ENCODE measurements around the gene ATOH8. TPM values are rescaled to one million over a fixed set of nuclear protein-coding genes. Genes with fewer than 3 reads are reported as not detected.

ATOH8 gene
- total RNA-seq, 1 donor from 2014 or later: 1.8 TPM

GRCh38 chr2:85706063-85706462 lies 47.7 kb upstream of the ATOH8 start:
- TF ChIP-seq CTCF (IDR thresholded peaks at IDR 0.05; ENCODE audit: unreplicated experiment): no peak
- no peaks in the 10 kb centered on the region for H3K9me3 Mint-ChIP-seq (ENCODE audit: unreplicated experiment)
- H3K27me3 Mint-ChIP-seq (ENCODE audit: unreplicated experiment): peaks cover 8% of the 10 kb centered on the region
- DNase-seq (ENCODE audit: low spot score): no peak
- H3K36me3 Mint-ChIP-seq (ENCODE audit: low read depth, unreplicated experiment): no peaks in the 10 kb centered on the region
- no peak overlapping the region for H3K4me3 Mint-ChIP-seq (ENCODE audit: unreplicated experiment)
- H3K27ac Mint-ChIP-seq (ENCODE audit: unreplicated experiment): peak overlapping the region; percentile 94
- H3K4me1 Mint-ChIP-seq (ENCODE audit: unreplicated experiment): peaks cover 50% of the 10 kb centered on the region

- DNase-seq (ENCODE audit: low spot score): no peak
- TF ChIP-seq CTCF (IDR thresholded peaks at IDR 0.05; ENCODE audit: unreplicated experiment): no peak
- H3K4me3 Mint-ChIP-seq (ENCODE audit: unreplicated experiment): no peak overlapping the region
- H3K27me3 Mint-ChIP-seq (ENCODE audit: unreplicated experiment): peaks cover 8% of the 10 kb centered on the region
- no peaks in the 10 kb centered on the region for H3K36me3 Mint-ChIP-seq (ENCODE audit: low read depth, unreplicated experiment)
- H3K27ac Mint-ChIP-seq (ENCODE audit: unreplicated experiment): no peak overlapping the region
- H3K4me1 Mint-ChIP-seq (ENCODE audit: unreplicated experiment): peaks cover 57% of the 10 kb centered on the region
- H3K9me3 Mint-ChIP-seq (ENCODE audit: unreplicated experiment): no peaks in the 10 kb centered on the region
Measured at GRCh38 chr2:85706599-85707296, 47.0 kb upstream of the ATOH8 start.

DNA sequence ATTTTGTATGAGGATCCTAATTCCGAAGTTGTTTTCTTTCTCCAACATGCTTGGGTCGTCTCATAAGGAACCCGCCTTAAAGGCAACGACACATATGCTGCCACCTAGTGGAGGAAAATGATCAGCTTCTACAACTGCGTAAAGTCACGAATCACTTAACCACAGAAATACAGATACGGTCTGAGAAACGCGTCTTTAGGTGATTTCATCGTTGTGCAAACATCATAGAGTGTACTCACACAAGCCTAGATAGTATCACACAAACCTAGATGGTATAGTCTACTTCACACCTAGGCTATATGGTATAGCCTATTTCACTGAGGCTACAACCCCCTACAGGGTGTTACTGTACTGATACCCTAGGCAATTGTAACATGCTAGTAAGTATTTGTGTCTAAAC lies 46.5 kb upstream of the ATOH8 start:
- Mint-ChIP-seq H3K9me3 (ENCODE audit: unreplicated experiment) (no peaks in the 10 kb centered on the region), H3K27ac (ENCODE audit: unreplicated experiment) (no peak overlapping the region), H3K27me3 (ENCODE audit: unreplicated experiment) (peaks cover 8% of the 10 kb centered on the region), H3K4me1 (ENCODE audit: unreplicated experiment) (peaks cover 59% of the 10 kb centered on the region), H3K36me3 (ENCODE audit: low read depth, unreplicated experiment) (no peaks in the 10 kb centered on the region), H3K4me3 (ENCODE audit: unreplicated experiment) (no peak overlapping the region)
- peak; percentile 66 for DNase-seq (ENCODE audit: low spot score)
- TF ChIP-seq CTCF (IDR thresholded peaks at IDR 0.05; ENCODE audit: unreplicated experiment): peak; percentile 81

DNA sequence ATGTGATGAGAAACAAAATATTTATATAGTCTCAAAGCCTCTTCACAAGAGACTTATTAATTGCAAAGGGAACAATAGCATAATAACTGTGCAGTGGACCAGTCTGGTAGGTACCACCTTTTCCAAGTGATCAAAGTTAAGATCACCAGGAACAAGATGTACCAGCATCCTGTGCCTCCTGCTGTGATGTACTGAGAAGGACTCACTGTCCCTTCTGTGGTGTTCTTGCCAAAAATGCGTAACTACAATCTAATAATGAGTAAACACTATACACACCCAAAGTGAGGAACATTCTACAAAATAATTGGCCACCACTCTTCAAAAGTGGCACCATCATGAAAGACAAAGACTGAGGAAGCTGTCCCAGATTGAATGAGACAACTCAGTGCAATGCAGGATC lies 45.1 kb upstream of the ATOH8 start:
- H3K4me3 Mint-ChIP-seq (ENCODE audit: unreplicated experiment): no peak overlapping the region
- DNase-seq (ENCODE audit: low spot score): no peak
- peaks cover 64% of the 10 kb centered on the region for H3K4me1 Mint-ChIP-seq (ENCODE audit: unreplicated experiment)
- no peaks in the 10 kb centered on the region for H3K36me3 Mint-ChIP-seq (ENCODE audit: low read depth, unreplicated experiment)
- H3K9me3 Mint-ChIP-seq (ENCODE audit: unreplicated experiment): no peaks in the 10 kb centered on the region
- TF ChIP-seq CTCF (IDR thresholded peaks at IDR 0.05; ENCODE audit: unreplicated experiment): no peak
- peaks cover 8% of the 10 kb centered on the region for H3K27me3 Mint-ChIP-seq (ENCODE audit: unreplicated experiment)
- H3K27ac Mint-ChIP-seq (ENCODE audit: unreplicated experiment): no peak overlapping the region

GRCh38 chr2:85709401-85709811 lies 44.4 kb upstream of the ATOH8 start:
- H3K4me1 Mint-ChIP-seq (ENCODE audit: unreplicated experiment): peaks cover 62% of the 10 kb centered on the region
- no peaks in the 10 kb centered on the region for H3K9me3 Mint-ChIP-seq (ENCODE audit: unreplicated experiment)
- DNase-seq (ENCODE audit: low spot score): no peak
- H3K4me3 Mint-ChIP-seq (ENCODE audit: unreplicated experiment): no peak overlapping the region
- no peak overlapping the region for H3K27ac Mint-ChIP-seq (ENCODE audit: unreplicated experiment)
- H3K27me3 Mint-ChIP-seq (ENCODE audit: unreplicated experiment): peaks cover 8% of the 10 kb centered on the region
- no peaks in the 10 kb centered on the region for H3K36me3 Mint-ChIP-seq (ENCODE audit: low read depth, unreplicated experiment)
- no peak for TF ChIP-seq CTCF (IDR thresholded peaks at IDR 0.05; ENCODE audit: unreplicated experiment)
